Naive thymus-derived CD8-positive, alpha-beta T cell (primary cell): ENCODE data around the gene AK3. TPM values are rescaled to one million over a fixed set of nuclear protein-coding genes. Genes with fewer than 3 reads are reported as not detected.

Experiments
- ATAC-seq, 2 donors: fragments of 150-1000 bp; cut with Tn5 transposase in 1 of 2; sonication (Bioruptor Pico), chemical (Tn5 transposase) in 1 of 2; 1 replicate in 1 of 2; 2 replicates in 1 of 2; pipeline ENCODE4 v1.10.0; 2021; ENCODE audit warnings: mild to moderate bottlenecking in 2 of 2, moderate library complexity in 2 of 2
- POLR2A ChIA-PET: fragments of 350-600 bp; sonication (Branson Sonifier 250); formaldehyde crosslinking; loops from one replicate; lab custom pipeline; 2021; ENCODE audit warnings: antibody characterized with exemption; lab: Charles Lee
- DNase-seq, 10 donors: peaks; one replicate each; pipeline versions ENCODE4 v3.0.0 to v3.0.0-alpha.2; 2020 to 2022
- H3K27ac Mint-ChIP-seq, 10 donors: one replicate each; pipeline ENCODE4 v1.8.0; 2020 to 2022; ENCODE audit warnings: mild to moderate bottlenecking in 10 of 10, mixed read lengths in 10 of 10, moderate library complexity in 4 of 10, inconsistent platforms in 1 of 10
- H3K27me3 Mint-ChIP-seq, 5 donors: one replicate each; pipeline ENCODE4 v1.8.0; 2021 to 2022; ENCODE audit warnings: mixed read lengths in 5 of 5
- H3K36me3 Mint-ChIP-seq, 3 donors: one replicate each; pipeline ENCODE4 v1.8.0; 2020 to 2022; ENCODE audit warnings: mixed read lengths in 3 of 3, mild to moderate bottlenecking in 2 of 3, inconsistent platforms in 1 of 3
- H3K4me1 Mint-ChIP-seq, 4 donors: one replicate each; pipeline ENCODE4 v1.8.0; 2021 to 2022; ENCODE audit warnings: mixed read lengths in 4 of 4
- H3K4me3 Mint-ChIP-seq, 10 donors: one replicate each; pipeline ENCODE4 v1.8.0; 2020 to 2022; ENCODE audit warnings: mild to moderate bottlenecking in 10 of 10, mixed read lengths in 10 of 10, moderate library complexity in 6 of 10, inconsistent platforms in 1 of 10
- H3K9me3 Mint-ChIP-seq, 9 donors: one replicate each; pipeline ENCODE4 v1.8.0; 2020 to 2022; ENCODE audit warnings: mixed read lengths in 9 of 9, mild to moderate bottlenecking in 3 of 9, inconsistent platforms in 1 of 9, moderate library complexity in 1 of 9
- polyA plus RNA-seq, 3 donors: library from polyadenylated mRNA; unstranded; fragments of 300-500 nt; fragmentation: Illumina TruSeq; gene quantifications; one replicate each; pipeline ENCODE4 v1.2.3, GENCODE V29; 2021
- total RNA-seq, 8 experiments: library from RNA in 2 of 8; stranded (reverse) in 2 of 8; gene quantifications; one replicate each; pipeline ENCODE4 v1.2.3 and lab custom pipeline; 2021 to 2026

Gene AK3
- total and polyA plus RNA-seq, 5 experiments from 2014 or later: 29.0 to 58.8 (median 41.6) TPM

DNA sequence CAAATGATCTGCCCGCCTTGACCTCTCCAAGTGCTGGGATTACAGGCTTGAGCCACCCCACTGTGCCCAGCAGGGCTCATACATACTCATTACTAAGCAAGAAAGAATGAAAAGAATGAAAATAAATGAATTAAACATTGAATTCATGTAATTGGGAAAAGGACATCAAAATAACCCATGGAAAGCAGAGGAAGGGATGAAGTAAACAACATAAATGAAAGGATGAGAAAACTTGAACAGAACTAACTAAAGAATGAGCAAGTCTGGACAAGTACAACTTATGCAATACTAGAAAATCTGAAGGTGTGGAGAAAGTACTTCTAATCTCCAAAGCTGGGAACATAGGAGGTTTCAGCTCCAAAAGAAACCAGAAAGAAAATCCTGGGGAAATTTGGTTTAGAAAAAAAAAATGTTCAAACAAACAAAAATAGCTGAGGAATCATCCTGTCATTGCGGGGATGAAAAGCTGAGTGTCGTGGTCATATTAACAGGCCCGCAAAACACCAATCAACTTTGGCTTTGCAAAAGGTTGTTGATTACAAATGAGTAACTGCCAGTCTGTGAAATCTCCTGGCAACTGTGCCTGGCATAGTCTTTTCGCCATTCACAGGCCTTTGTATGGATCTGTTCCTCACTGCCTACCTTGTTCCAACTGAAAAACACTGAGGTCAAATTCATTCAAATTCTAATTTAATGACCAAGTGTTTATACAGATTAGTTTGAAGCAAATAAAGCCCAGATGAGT is 2.3 kb upstream of the AK3 start:
- no peaks in the 10 kb centered on the region for H3K27me3 Mint-ChIP-seq
- H3K36me3 Mint-ChIP-seq: peaks cover 0 to under 1% (median 0%) of the 10 kb centered on the region in 3 donors
- DNase-seq: no peak
- no peak for ATAC-seq
- POLR2A ChIA-PET: interaction anchor here (1.3 to 3.4 kb wide), 2 partner anchors 65 to 76 kb away, joined by 4 to 47 read pairs; partner anchors contain the start of gene CDC37L1
- no peaks in the 10 kb centered on the region for H3K9me3 Mint-ChIP-seq
- peak overlapping the region in 5 of 10 donors; percentile 1 to 65 (median 54) for H3K27ac Mint-ChIP-seq
- H3K4me1 Mint-ChIP-seq: peaks cover 10 to 31% (median 25%) of the 10 kb centered on the region in 4 donors
- peak overlapping the region in 4 of 10 donors; percentile 53 to 89 (median 74) for H3K4me3 Mint-ChIP-seq

DNA sequence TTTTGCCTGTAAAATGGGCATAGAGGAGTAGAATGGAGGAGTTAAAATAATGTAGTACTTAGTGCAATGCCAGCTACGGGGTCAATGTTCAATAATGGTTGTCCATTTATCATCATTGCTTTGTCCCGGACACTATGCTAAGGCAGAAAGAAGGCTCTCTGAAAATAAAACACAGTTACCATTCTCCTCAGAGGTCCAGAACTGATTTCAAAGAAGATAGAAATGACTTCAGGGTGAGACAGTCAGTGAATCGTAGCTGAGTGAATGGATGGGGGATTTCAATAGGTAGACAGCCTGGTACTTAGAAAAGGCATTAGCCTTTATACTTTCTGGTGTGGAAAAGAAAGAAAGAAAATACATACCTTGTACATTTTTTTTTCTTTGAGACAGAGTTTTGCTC is 1.2 kb upstream of the AK3 start:
- Mint-ChIP-seq H3K4me1 (peaks cover 13 to 39% (median 34%) of the 10 kb centered on the region in 4 donors), H3K9me3 (no peaks in the 10 kb centered on the region), H3K27ac (peak overlapping the region in 9 of 10 donors; percentile 20 to 97 (median 83)), H3K36me3 (peaks cover 0 to 4% (median 0%) of the 10 kb centered on the region in 3 donors), H3K27me3 (no peaks in the 10 kb centered on the region), H3K4me3 (peak overlapping the region; percentile 85 to 99 (median 92))
- POLR2A ChIA-PET: interaction anchor here (1.2 to 3.4 kb wide), 7 partner anchors 12 to 78 kb away, joined by 3 to 47 read pairs (median 4); partner anchors contain the start of genes CDC37L1, PLPP6 and SPATA6L
- peak in 1 of 10 donors; percentile 11 for DNase-seq
- no peak for ATAC-seq

DNA sequence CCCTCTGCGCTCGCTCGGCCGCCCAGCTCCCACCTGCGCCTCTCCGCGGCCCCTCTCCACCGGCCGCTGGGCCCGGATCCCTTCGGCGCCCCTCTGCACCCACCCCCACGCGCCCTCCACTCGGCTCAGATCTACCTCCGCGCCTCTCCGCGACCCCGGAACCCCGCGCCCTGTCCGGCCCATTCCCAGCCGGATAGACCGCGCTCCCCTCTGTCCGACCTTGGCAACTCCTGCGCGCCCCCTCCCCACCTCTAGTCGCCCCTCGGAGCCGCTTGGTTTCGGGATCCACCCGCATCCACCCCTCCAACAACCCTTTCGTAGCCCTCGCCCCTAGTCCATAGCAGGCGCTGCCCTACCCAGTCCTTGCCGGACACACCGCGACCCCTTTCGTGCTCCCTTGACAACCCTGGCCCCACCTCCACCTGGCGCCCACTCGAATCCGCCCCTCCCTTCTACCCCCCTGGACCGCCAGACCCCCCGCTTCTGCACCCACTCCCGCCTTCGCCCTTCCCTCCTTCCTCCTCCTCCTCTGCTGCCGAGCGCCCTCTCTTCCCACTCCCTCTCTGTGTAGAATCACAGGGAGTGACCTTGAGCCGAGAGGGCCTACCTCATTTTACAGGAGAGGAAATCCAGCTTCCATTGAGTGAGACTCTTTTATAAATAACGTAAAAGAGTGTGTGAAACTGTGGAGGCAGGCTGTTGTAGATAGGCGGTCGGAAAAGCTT is 525 bp upstream of the AK3 start:
- H3K9me3 Mint-ChIP-seq: no peaks in the 10 kb centered on the region
- POLR2A ChIA-PET: interaction anchor here (0.6 to 3.4 kb wide), 24 partner anchors 9 to 1274 kb away, joined by 3 to 47 read pairs (median 6); partner anchors contain the start of genes CDC37L1, JAK2, PLPP6 and RANBP6
- peak in 7 of 10 donors; percentile 3 to 25 (median 15) for DNase-seq
- no peaks in the 10 kb centered on the region for H3K27me3 Mint-ChIP-seq
- peak overlapping the region; percentile 85 to 99 (median 92) for H3K4me3 Mint-ChIP-seq
- peaks cover 0 to 6% (median 0%) of the 10 kb centered on the region in 3 donors for H3K36me3 Mint-ChIP-seq
- H3K4me1 Mint-ChIP-seq: peaks cover 15 to 44% (median 37%) of the 10 kb centered on the region in 4 donors
- peak overlapping the region; percentile 20 to 97 (median 84) for H3K27ac Mint-ChIP-seq
- peak in 1 of 2 donors; percentile 10 for ATAC-seq

DNA sequence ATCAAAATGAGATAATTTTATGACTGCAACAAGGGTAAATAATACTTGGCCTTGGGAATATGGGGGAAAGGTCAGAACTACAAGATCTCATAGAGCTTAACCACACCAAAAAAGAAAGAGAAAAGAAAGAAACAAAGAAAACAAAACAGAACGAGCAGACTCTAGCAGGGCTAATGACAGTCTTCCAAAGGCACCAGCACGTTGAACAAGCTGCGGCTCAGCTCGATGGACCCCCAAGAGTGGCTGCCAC is 689 bp downstream of the AK3 start:
- Mint-ChIP-seq H3K36me3 (peaks cover 0 to 9% (median 0%) of the 10 kb centered on the region in 3 donors), H3K27me3 (no peaks in the 10 kb centered on the region), H3K4me3 (peak overlapping the region; percentile 85 to 99 (median 94)), H3K27ac (peak overlapping the region; percentile 90 to 99 (median 96)), H3K9me3 (no peaks in the 10 kb centered on the region), H3K4me1 (peaks cover 15 to 46% (median 41%) of the 10 kb centered on the region in 4 donors)
- ATAC-seq (no peak), DNase-seq (no peak)
- POLR2A ChIA-PET: interaction anchor here (0.7 to 3.4 kb wide), 25 partner anchors 9 to 1530 kb away, joined by 3 to 47 read pairs (median 6); partner anchors contain the start of genes CDC37L1, JAK2, PLGRKT and PLPP6

DNA sequence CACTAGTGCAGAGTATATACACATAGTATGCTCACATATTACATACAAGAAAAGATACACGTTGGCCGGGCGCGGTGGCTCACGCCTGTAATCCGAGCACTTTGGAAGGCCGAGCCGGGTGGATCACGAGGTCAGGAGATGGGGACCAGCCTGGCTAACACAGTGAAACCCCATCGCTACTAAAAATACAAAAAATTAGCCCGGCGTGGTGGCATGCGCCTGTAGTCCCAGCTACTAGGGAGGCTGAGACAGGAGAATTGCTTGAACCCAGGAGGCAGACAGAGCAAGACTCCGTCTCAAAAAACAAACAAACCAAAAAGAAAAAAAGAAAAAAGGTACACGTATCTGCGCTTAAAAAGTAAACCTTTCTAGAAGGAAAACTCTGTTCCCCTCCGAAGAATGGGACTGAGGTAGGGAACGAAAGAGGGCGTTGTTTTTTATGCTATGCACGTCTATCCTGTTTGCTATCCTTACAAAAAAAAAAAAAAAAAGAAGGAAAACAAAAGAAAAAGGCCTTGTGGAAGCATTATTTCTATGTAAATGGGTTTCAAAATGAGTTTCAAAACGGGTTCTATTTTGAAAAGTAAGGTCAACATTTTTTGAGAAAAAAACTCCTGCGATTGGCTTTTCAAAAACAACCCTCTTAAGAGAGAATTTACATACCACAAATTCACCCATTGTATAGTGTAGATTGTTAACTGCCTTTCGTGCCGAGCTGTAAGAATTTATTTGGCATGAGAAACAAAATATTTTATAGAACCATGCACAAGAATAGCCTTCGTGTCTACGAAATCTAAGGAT is 1.2 kb downstream of the AK3 start:
- POLR2A ChIA-PET: interaction anchor here (0.7 to 3.4 kb wide), 20 partner anchors 8 to 1530 kb away, joined by 3 to 47 read pairs (median 7); partner anchors contain the start of genes CDC37L1, JAK2, PLGRKT and PLPP6
- Mint-ChIP-seq H3K27ac (peak overlapping the region; percentile 90 to 99 (median 96)), H3K4me1 (peaks cover 16 to 47% (median 43%) of the 10 kb centered on the region in 4 donors), H3K27me3 (no peaks in the 10 kb centered on the region), H3K9me3 (no peaks in the 10 kb centered on the region), H3K4me3 (peak overlapping the region; percentile 85 to 99 (median 94)), H3K36me3 (peaks cover 0 to 9% (median 0%) of the 10 kb centered on the region in 3 donors)
- ATAC-seq (no peak), DNase-seq (peak in 1 of 10 donors; percentile 7)

DNA sequence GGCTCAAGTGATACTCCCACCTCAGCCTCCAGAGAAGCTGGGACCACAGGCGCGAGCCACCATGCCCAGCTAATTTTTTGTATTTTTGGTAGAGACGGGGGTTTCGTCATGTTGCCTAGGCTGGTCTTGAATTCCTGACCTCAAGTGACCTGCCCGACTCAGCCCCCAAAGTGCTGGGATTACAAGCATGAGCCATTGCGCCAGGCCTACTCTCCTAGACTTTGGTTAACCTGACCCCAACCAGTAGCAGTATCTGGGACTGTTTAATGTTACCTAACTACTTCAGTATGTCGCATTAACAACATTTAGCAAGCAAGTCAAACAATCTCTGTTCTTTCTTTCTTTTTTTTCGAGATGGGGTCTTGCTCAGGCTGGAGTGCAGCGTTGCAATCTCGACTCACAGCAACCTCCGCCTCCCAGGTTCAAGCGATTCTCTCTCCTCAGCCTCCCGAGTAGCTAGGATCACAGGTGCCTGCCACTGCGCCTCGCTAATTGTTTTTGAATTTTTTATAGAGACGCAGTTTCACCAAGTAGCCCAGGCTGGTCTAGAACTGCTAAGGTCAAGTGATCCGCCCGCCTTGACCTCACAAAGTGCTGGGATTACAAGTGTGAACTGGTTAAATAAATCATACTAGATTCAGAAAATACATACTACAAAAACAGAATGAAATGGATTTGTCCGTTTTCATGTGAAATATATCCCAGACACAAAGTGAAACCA is 2.0 kb downstream of the AK3 start:
- H3K4me3 Mint-ChIP-seq: peak overlapping the region; percentile 85 to 99 (median 94)
- no peaks in the 10 kb centered on the region for H3K9me3 Mint-ChIP-seq
- POLR2A ChIA-PET: no interaction called here
- ATAC-seq (no peak), DNase-seq (no peak)
- H3K27me3 Mint-ChIP-seq: no peaks in the 10 kb centered on the region
- peaks cover 0 to 13% (median 0%) of the 10 kb centered on the region in 3 donors for H3K36me3 Mint-ChIP-seq
- peaks cover 21 to 55% (median 50%) of the 10 kb centered on the region in 4 donors for H3K4me1 Mint-ChIP-seq
- peak overlapping the region in 9 of 10 donors; percentile 40 to 99 (median 95) for H3K27ac Mint-ChIP-seq

DNA sequence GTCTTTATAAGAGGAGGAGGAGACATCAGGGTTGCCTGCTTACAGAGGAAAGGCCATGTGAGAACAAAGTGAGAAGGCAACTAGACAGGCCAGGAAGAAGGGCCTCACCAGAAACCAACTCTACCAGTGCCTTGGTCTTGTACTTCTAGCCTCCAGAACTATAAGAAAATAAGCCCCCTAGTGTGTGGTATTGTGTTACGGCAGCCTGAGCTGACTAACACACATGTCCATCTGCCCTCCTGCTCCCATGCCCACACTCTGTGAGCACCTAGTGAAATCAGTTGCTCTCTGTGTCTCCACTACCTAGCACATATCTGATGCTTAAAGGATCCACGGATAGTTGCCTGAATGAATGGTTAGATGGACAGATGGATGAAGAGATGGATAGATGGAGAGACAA is 6.9 kb downstream of the AK3 start:
- Mint-ChIP-seq H3K4me3 (peak overlapping the region in 2 of 10 donors; percentile 7 to 72), H3K27ac (peak overlapping the region in 3 of 10 donors; percentile 13 to 40 (median 26)), H3K36me3 (peaks cover 0 to 26% (median 9%) of the 10 kb centered on the region in 3 donors), H3K4me1 (peaks cover 29 to 64% (median 56%) of the 10 kb centered on the region in 4 donors), H3K9me3 (no peaks in the 10 kb centered on the region), H3K27me3 (no peaks in the 10 kb centered on the region)
- POLR2A ChIA-PET: no interaction called here
- ATAC-seq (no peak), DNase-seq (no peak)

DNA sequence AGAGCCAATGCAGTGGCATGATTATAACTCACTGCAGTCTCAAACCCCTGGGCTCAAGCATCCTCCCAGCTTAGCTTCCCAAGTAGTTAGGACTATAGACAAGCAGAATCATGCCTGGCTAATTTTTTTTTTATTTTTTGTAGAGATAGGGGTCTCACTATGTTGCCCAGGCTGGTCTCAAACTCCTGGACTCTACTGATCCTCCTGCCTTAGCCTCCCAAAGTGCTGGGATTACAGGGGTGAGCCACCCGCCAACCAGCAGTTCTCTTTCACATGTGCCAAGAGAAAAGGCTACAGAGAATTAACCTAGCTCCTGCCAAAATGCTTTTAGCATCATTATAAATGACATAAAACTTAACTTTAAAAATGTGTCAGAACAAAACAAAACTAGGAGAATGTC is 8.1 kb downstream of the AK3 start:
- DNase-seq (no peak), ATAC-seq (no peak)
- Mint-ChIP-seq H3K4me3 (peak overlapping the region in 2 of 10 donors; percentile 10 to 34), H3K27ac (no peak overlapping the region), H3K4me1 (peaks cover 29 to 53% (median 50%) of the 10 kb centered on the region in 4 donors), H3K9me3 (no peaks in the 10 kb centered on the region), H3K27me3 (no peaks in the 10 kb centered on the region), H3K36me3 (peaks cover 0 to 24% (median 9%) of the 10 kb centered on the region in 3 donors)
- POLR2A ChIA-PET: interaction anchor here (2.3 kb wide), 1 partner anchor 8 kb away, joined by 8 read pairs; the partner anchor contains the start of gene AK3

DNA sequence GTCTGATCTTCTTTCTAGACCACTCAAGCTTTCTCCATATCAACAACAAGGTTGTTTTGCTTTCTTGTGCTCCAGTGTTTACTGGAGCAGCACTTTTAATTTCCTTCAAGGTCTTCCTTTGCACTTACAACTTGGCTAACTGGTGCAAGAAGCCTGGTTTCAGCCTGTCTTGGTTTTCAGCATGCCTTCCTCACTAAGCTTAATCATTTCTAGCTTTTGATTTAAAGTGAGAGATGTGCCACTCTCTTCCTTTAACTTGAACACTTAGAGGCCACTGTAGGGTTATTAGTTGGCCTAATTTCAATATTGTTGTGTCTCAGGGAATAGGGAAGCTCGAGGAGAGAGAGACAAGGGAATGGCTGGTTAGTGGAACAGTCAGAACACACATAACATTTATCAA is 13.4 kb downstream of the AK3 start:
- H3K4me3 Mint-ChIP-seq: no peak overlapping the region

DNA sequence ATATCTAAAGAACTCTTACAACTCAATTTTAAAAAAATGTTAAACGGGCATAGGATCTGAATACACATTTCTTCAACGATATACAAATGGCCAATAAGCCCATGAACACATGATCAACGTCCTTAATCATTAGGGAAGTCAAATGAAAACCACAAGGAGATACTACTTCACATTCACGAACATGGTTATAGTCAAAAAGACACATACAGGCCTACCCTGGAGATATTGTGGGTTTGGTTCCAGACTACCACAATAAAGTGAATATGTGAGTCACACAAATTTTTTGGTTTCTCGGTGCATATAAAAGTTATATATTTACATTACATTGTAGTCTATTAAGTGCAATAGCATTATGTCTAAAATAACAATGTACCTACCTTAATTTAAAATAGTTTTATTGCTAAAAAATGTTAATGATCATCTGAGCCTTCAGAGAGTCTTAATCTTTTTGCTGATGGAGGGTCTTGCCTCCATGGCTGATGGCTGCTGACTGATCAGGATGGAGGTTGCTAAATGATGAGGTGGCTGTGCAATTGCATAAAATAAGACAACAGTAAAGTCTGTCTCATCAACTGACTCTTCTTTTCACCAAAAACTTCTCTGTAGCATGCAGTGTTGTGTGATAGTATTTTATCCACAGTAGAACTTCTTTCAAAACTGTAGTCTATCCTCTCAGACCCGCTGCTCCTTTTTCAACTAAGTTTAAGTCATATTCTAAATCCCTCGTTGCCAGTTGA is 15.1 kb downstream of the AK3 start:
- Mint-ChIP-seq H3K27ac (peak overlapping the region in 3 of 10 donors; percentile 13 to 48 (median 29)), H3K27me3 (no peaks in the 10 kb centered on the region), H3K4me1 (peaks cover 8 to 35% (median 31%) of the 10 kb centered on the region in 4 donors), H3K36me3 (peaks cover 0 to 51% (median 3%) of the 10 kb centered on the region in 3 donors), H3K4me3 (no peak overlapping the region), H3K9me3 (no peaks in the 10 kb centered on the region)
- DNase-seq (no peak), ATAC-seq (no peak)
- POLR2A ChIA-PET: no interaction called here

More for the DNA sequence above, 13.4 kb downstream of the AK3 start:
- no peaks in the 10 kb centered on the region for H3K27me3 Mint-ChIP-seq
- peak overlapping the region in 2 of 10 donors; percentile 33 to 74 for H3K27ac Mint-ChIP-seq
- peaks cover 15 to 46% (median 39%) of the 10 kb centered on the region in 4 donors for H3K4me1 Mint-ChIP-seq
- H3K9me3 Mint-ChIP-seq: no peaks in the 10 kb centered on the region
- peaks cover 0 to 36% (median 2%) of the 10 kb centered on the region in 3 donors for H3K36me3 Mint-ChIP-seq
- POLR2A ChIA-PET: interaction anchor here (1.1 kb wide), 1 partner anchor 13 kb away, joined by 6 read pairs; no protein-coding TSS in a partner anchor
- DNase-seq (no peak), ATAC-seq (no peak)
